ENCODE data around the gene TCL1A. TPM values are rescaled to one million over a fixed set of nuclear protein-coding genes. Genes with fewer than 3 reads are reported as not detected.

Gene TCL1A
- total RNA-seq, 1 donor from 2014 or later = not detected

DNA sequence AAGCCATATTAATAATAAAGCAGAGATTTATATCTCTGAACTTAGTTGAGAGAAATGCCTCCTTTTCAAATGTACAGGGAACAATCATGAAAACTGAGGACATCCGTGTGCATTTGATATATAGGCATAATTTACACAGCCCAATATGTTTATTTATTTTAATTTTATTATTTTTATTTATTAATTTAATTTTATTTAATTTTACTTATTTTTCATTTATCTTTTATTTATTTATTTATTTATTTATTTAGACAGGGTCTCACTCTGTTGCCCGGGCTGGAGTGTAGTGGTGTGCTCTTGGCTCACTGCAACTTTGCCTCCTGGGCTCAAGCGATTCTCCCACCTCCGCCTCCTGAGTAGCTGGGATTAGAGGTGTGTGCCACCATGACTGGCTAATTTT, 8.4 kb downstream of the TCL1A start:
- no peak for DNase-seq (ENCODE audit: low read depth, low spot score)

DNA sequence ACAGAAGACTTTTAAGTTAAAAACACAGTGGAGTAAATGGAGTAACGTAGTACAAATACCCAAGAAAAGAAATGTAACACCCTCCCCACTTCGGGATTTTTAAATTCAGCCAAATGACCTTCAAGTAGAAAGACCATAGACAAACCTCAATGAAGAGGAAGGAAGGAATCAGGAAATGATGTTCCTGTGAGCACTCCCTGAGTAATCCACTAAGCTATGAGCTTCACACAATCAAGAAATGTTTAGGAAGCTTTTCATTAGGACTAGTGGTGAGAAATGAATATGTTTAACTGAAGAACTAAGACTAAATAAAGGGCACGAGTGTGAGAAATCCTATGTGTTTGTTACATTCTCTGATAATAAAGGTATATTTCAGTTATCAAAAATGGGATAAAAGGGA, 10.1 kb downstream of the TCL1A start:
- DNase-seq (ENCODE audit: low read depth, low spot score) = no peak

DNA sequence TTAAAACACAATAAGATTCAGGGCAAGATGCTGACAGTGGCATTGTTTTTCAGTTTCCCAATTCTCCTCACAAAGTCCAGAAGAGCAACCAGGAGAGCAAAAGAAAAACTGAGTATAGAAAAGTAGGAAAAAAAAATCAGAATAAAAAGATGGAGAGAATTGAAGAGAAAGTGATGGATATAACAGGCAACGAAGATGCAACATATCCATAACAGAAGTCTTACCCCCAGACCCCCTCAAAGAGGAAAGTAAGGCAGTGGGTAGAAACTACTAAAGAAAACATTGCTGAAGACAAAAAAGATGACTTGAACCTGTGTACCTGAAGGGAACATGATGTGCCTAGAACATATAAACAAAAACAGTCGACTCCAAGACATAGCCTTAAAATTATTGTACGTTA, 10.6 kb downstream of the TCL1A start:
- no peak for DNase-seq (ENCODE audit: low read depth, low spot score)

DNA sequence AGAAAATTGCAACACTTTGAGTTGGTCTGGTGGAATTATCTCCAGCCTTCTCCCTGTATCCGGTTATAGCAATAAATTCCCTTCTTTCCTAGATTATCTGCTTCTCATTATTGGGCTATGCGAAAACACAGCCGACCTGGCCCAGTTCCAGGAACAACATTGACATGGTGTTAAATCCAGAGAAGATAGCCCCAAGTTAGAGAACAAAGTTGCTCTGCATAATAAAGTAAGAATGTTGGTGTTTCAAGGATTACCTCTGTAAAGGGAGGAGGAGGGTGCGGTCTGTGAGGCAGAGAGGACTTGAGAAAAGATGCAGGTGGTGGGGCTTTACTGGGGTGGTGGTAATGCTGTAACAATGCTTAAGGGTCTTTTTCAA, 12.1 kb downstream of the TCL1A start:
- no peak for DNase-seq (ENCODE audit: low read depth, low spot score)

DNA sequence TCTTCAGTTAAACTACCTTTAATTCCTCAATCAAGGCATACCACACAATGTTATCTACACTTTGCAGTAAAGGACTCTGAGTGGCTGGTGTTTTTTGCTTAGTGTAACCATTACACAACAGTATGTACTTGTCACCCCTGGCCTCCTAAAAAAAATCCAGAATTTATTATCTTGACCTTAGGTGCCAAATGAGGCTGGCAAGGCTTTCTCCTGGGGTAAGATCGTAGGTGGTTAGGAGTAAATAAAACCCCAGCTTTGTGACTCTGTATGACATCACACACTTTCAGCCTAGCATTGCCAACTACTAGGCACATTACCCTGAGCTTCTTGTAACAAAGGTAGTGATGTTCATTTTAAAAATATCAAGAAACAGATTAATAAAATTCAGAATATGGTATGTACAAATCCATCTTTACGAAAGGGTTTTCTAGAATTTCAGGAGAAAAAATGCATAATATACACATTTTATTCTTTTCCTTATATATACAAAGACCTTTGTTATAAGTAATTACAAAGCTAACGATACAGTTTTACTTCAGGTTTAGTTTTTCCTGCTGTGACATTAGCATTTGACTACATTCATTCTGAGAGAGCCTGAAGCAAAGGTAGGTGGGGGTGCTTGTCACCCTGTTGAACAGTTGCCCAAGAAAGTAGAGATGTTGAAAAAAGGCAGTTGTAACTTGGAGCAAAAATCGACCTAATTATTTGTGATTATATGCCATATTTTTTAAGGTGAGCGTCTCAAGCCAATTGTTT, 13.5 kb downstream of the TCL1A start:
- DNase-seq (ENCODE audit: low read depth, low spot score) = no peak

DNA sequence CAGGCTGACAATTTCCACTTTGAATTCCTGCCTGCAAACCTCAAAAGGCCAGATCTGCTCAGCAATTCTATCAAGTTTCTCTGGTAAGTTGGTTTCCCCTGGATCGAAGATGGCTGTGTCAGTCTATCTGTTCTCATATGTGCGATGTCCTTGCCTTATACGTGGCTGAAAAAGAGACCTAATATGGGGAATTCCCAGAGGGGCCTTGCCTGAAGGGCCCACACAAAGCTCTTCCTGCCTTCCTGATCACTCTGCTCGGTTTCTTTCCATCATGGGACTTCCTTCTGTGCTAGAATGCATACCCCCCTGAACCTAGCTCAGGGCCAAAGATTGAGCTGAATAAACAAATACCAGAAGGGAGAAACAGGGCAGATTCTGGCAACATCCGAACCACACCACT, 14.5 kb downstream of the TCL1A start:
- no peak for DNase-seq (ENCODE audit: low read depth, low spot score)

DNA sequence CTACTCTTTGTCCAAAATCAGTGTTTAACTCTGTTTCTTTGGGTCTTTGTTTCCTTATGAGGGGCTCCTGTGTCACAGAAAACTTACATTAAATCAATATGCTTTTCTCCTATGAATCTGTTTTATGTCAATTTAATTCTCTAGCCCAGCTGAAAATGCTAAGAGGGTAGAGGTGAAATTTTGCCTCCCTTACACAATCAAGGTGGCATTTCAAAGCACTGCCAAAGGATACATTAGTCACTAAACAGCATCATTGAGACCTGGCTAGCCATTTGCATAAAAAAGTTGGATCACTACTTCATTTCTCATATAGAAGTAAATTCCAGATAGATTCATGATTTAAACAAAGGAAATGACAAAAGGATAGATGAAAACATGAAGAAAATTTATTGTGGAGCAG, 15.6 kb downstream of the TCL1A start:
- no peak for DNase-seq (ENCODE audit: low read depth, low spot score)

DNA sequence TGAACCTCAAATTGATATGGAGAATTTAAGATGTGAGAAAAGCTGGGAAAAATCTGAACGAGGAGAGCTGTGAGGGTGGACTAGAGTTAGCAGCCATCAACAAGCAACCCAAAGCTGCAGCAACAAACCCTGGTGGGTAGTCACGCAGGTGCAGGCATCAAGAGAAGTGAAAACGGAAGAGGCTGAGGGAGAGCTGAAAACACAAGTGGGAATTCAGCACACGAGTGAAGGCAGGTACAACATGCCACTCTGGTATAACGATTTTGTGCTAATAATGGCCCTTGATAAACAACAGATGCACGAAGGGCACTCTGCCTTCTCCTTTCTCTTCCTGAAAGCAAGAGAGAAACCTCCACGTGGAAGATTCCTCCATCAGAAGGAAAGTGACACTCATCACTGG, 16.2 kb downstream of the TCL1A start:
- no peak for DNase-seq (ENCODE audit: low read depth, low spot score)

DNA sequence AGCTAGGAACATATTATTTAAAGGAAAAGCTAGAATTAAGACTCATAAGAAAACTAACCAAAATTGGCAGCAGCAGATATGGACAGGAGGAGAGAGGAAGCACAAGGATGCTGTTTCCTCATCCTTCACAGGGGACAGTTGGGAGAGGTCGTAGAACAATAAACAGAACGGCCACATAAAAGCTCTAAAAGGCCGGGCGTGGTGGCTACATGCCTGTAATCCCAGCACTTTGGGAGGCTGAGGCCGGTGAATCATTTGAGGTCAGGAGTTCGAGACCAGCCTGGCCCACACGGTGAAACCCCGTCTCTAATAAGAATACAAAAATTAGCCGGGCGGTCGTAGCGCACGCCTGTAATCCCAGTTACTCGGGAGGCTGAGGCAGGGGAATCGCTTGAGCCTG, 17.2 kb downstream of the TCL1A start:
- no peak for DNase-seq (ENCODE audit: low read depth, low spot score)

DNA sequence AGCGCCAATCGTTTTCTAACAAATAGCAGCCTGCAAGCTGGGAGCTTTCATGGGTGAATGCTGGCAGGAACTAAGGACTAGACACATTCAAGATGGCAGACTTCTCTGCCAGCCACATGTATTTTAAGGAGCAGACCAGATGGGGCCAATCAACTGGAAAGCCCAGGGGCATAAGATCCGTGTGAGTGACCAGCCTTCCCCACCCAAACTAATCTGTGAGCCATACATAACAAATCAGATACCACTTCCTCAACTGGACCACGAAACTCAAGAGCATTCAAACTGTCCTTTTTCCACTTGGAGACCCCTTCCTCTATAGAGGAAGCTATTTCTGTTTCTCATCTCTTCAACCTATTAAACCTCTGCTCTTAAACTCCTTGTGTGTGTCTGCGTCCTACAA, 18.0 kb downstream of the TCL1A start:
- DNase-seq (ENCODE audit: low read depth, low spot score) = no peak

DNA sequence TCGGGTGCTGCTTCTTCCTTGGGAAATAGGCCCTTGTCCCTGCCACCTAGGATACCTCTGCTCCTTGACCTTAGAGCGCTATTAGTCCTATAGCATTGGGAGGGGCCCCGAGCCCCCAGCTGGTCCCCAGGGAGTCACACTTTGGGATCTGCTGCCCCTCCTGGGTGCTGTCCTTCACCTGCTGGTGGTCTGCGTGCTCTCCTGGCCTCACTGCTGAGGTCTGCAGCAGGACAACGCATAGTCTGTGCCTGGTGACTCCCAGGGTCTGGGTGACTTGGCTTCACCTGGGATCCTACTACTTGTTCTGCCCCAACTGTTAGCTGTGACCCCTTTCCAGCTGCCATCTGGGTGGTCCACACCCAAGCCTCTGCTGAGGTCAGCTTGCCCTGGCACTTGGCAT, 18.9 kb downstream of the TCL1A start:
- DNase-seq (ENCODE audit: low read depth, low spot score) = no peak

DNA sequence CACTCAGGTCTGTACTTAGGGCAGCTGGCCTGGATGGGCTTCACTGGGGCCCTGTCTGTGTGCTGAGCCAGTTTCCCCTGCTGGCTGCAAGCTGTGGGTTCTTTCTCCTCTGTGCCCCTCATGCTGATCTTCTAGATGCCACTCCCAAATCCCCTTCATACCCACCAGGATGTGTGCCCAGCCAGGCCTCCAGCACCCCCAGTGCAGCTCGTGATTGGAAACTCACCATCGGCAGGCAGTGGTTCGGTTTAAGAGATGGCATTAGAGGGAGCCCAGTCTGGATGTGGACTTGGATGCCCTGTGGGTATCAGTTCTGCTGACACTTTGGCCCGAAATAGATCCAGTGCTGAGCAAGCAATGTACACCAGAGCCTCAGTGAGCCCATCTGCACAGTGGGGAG, 21.8 kb downstream of the TCL1A start:
- no peak for DNase-seq (ENCODE audit: low read depth, low spot score)

DNA sequence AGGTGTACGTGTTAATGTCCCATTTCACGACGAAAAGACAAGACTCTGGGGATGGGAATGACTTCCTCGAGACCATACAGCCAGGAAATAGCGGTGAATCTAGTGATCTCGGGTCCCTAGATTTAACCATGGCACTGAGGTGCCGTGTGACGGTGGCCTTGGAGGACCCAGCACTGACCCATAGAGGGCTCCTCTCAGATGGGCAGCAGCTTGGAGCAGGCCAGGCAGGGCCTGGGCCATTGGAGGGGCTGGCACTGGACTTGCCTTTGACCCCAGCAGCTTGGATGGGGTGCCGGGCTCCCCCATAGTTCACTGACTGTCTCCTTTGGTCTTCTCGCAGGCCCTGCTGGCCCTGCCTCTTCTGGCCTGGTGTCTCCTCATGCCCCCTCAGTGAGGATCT, 22.3 kb downstream of the TCL1A start:
- DNase-seq (ENCODE audit: low read depth, low spot score) = no peak

DNA sequence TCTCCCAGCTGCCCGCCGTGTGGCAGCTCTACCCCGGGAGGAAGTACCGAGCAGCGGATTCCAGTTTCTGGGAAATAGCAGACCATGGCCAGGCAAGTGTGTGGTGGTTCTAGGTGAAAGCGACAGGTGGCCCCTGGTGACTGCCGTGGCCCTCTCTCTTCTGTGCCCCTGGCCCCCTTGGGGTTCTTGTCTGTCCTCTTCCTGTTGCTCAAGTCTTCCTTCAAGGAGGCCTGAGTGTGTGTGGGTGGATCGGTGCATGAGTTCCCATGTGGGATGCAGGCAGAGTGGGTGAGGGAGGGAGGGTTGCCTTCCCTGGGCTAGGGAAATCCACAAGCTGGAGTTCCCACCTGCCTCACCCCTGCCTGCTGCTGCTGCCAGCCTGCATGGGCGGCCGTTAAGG, 23.1 kb downstream of the TCL1A start:
- DNase-seq (ENCODE audit: low read depth, low spot score) = no peak

DNA sequence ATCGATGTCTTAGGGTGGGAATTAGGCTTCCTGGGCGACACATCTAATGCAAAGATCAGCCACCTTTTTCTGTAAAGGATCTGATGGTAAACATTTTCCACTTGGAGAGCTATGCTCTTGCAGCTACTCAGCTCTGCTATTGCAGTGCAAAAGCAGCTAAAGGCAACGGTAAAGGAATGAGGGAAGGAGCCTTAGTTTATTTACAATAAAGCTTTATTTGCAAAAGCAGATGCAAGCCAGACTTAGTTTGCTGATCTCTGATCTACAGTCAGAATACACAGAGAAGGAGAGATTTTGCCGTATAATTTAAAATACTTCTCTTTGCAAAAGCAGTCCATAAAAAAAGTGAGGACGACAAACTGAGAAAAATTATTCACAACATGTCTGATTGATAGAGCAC, 24.5 kb downstream of the TCL1A start:
- no peak for DNase-seq (ENCODE audit: low read depth, low spot score)

DNA sequence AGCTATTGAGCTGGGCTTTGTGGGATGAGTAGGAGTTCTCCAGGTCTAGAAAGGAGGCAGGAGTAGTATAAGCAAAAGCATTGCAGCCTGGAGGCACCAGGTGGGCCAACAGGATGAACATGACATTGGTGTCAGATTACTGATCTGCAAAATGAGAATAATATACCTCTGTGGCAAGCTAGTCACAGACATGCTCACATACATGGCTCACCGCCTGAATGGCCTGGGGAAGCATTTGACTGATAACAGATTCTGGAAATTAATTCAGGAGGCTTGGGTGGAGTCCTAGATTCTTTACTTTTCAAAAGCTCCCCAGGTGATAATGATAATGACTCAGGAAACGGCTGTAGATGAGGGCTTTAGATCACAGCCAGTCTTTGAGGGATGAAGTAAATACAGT, 27.0 kb downstream of the TCL1A start:
- DNase-seq (ENCODE audit: low read depth, low spot score) = no peak

DNA sequence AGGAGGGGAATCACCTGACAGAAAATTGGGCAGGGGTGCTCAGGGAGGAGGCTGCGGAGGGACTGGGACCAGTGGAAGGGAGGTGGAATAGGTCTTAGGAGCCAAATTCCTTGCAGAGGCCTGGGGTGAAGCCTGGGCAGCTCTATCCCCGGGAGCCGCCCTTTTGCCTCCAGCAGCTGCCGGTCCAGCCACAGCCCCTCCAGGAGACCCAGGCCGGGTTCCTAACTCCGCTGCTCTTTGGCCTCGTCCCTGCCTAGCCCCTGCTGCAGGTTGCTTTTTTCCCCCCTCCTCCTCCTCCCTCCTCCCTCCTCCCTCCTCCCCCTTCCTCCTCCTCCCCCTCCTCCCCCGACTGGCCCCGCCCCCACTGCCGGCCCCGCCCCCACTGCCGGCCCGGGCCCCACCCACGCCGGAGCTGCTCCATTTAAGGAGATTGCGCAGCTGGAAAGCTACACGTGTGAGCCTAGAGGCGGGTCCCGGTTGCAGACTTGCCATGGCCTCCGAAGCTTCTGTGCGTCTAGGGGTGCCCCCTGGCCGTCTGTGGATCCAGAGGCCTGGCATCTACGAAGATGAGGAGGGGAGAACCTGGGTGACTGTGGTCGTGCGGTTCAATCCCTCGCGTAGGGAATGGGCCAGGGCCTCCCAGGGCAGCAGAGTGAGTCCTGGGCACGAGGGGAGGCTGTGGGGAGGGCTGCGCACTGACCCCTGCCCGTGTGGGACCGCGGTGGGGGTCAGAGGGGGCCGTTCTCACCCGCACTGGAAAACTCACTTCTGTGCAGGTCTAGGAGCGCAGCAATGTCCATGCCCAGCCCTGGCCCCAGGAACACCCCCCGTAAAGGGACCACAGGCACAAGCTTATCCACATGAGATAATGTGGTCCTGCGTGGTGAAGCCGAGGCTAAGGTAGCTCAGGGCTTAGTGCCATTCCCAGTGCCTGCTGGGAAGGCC, 27.7 kb downstream of the TCL1A start, which contains the start of gene TCL1B:
TSS of gene TCL1B (plus strand) at position 449 of the 945 bp plus-strand sequence. CDS start at position 491, 42 bp downstream.
- DNase-seq (ENCODE audit: low read depth, low spot score) = no peak

DNA sequence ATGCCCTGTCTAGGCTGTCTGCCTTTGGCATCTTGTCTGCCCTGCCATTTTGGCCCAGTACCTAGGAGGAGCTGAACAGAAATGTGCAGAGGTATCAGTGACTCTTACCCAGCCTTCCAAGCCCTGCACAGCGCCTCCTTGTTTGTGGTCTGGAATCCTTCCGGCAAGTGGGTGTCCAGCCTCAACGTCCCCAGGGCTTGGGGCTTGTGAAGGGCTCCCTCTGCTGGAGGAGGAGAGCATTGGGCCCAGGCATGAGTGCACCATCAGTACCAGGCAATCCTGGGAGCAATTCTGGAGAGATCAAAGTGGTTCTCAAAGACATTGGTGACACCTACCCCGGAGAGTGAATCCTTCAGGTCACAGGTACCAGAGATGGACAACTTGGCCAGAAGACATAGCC, 30.1 kb downstream of the TCL1A start:
- DNase-seq (ENCODE audit: low read depth, low spot score) = no peak

DNA sequence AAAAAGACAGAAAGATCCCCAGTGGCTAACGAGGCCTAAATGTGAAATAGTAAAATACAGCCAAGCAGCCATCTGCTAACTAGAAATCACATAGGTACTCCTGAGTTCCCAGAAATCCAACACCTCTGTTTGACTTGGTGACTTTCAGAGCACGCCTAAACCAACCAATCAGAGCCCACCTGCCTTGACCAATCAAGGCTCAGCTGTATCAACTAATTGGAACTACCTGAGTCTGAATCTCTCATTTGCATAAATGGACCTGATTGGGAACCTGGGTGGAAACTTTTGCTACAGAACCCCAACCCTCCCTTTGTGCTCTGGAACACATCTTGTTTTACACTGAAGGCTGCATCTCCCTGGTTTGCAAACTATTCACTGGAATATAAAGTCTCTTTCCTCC, 32.8 kb downstream of the TCL1A start:
- no peak for DNase-seq (ENCODE audit: low read depth, low spot score)

DNA sequence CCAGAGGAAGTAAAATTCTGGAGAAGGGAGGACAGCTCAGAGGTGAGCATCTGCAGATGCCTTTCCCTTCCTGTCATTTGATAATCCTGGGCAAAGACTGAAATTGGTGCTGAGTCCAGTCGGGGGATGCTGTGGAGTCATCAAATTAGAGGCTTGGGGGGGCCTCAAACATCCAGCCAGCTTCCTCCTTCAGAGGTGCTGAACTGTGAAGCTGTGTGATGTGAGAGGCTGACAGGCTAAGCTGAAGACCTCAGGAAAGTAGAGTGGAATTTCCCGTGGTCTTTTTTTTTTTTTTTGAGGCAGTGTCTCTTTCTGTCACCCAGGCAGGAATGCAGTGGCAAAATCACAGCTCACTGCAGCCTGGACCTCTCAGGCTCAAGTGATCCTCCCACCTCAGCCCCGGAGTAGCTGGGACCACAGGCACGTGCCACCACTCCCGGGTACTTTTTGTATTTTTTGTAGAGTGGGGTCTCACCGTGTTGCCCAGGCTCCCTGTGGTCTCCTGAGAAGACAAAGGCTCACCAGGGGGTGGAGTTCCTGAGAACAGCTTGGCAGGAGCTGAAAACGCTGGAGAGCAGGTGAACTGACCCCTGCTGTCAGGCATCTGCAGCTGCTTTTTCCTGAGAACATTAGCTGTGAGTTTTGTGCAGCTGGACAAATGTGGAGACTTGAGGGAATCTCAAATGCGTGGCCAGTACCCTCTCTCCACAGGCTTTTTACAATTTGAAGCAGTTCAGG, 33.8 kb downstream of the TCL1A start:
- no peak for DNase-seq (ENCODE audit: low read depth, low spot score)

DNA sequence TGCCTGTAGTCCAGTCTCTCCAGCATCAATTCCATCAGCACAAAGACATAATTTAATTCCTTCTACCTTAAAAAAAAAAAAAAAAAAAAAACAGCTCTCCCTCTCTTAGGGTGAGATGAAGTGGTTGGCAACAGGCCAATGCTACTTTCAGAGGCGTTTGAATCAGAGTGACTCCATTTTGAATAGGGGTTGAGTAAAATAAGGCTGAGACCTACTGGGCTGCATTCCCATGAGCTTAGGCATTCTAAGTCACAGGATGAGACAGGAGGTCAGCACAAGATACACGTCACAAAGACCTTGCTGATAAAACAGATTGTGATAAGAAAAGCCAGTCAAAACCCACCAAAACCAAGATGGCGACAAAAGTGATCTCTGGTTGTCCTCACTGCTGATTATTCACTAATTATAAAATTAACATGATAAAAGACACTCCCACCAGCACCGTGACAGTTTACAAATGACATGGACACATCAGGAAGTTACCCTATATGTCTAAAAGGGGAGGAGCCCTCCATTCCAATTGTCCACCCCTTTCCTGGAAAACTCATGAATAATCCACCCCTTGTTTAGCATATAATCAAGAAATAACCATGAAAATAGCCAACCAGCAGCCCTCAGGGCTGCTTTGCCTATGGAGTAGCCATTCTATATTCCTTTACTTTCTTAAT, 34.6 kb downstream of the TCL1A start:
- no peak for DNase-seq (ENCODE audit: low read depth, low spot score)
